SKM-1 treated with dmso at 0.1 percent for 144 hours (cell line): ENCODE data around the gene HTRA2.
"Not testable (repeated sequence)": the region's sequence is repeated elsewhere in the genome, so short reads cannot be mapped to it uniquely, and the experiment has no call there.

Source experiments
- DNase-seq: peaks from one replicate; lab custom pipeline; 2025; ENCODE audit not compliant: unreplicated experiment; lab: John Stamatoyannopoulos, UW

HTRA2 gene

GRCh38 chr2:74558284-74559230, 28.8 kb downstream of the HTRA2 start:
- DNase-seq = no peak

GRCh38 chr2:74559912-74560311, 30.2 kb downstream of the HTRA2 start:
- DNase-seq = no peak

- DNase-seq = no peak
Observed at GRCh38 chr2:74560591-74560990, 30.9 kb downstream of the HTRA2 start.

GRCh38 chr2:74561022-74561421, 31.3 kb downstream of the HTRA2 start:
- not testable (repeated sequence) for DNase-seq

- no peak for DNase-seq
Observed at GRCh38 chr2:74562126-74562775, 32.5 kb downstream of the HTRA2 start.

- DNase-seq = no peak
Observed at GRCh38 chr2:74564222-74564621, 34.5 kb downstream of the HTRA2 start.

- DNase-seq = no peak
Observed at GRCh38 chr2:74566076-74566753, 36.5 kb downstream of the HTRA2 start.

- DNase-seq = no peak
Observed at GRCh38 chr2:74566754-74567085, 37.0 kb downstream of the HTRA2 start.

GRCh38 chr2:74567881-74568280, 38.1 kb downstream of the HTRA2 start:
- no peak for DNase-seq

GRCh38 chr2:74569686-74570085, 40.0 kb downstream of the HTRA2 start:
- no peak for DNase-seq

GRCh38 chr2:74571058-74571457, 41.3 kb downstream of the HTRA2 start:
- peak; percentile 28 for DNase-seq

GRCh38 chr2:74572178-74572925, 42.6 kb downstream of the HTRA2 start:
- no peak for DNase-seq

GRCh38 chr2:74573747-74574562, 44.2 kb downstream of the HTRA2 start:
- DNase-seq = peak; percentile 74

GRCh38 chr2:74575320-74575719, 45.6 kb downstream of the HTRA2 start:
- no peak for DNase-seq

GRCh38 chr2:74576211-74576862, 46.6 kb downstream of the HTRA2 start:
- no peak for DNase-seq

GRCh38 chr2:74576863-74577229, 47.1 kb downstream of the HTRA2 start:
- DNase-seq = peak; percentile 96

GRCh38 chr2:74577448-74577847, 47.7 kb downstream of the HTRA2 start:
- DNase-seq = peak; percentile 85

- no peak for DNase-seq
Observed at GRCh38 chr2:74578408-74578807, 48.7 kb downstream of the HTRA2 start.

GRCh38 chr2:74581463-74581862, 51.7 kb downstream of the HTRA2 start:
- no peak for DNase-seq

- no peak for DNase-seq
Observed at GRCh38 chr2:74582184-74582583, 52.5 kb downstream of the HTRA2 start.
